Stimulated activated naive CD4-positive, alpha-beta T cell (primary cell): ENCODE data around the gene HSD17B13.
"Not testable (repeated sequence)": the region's sequence is repeated elsewhere in the genome, so short reads cannot be mapped to it uniquely, and the experiment has no call there.

Experiments
- DNase-seq, 6 experiments: peaks; one replicate each; lab custom pipeline; 2025; lab: John Stamatoyannopoulos, UW

The HSD17B13 gene

GRCh38 chr4:87322754-87323153 is at the start of gene HSD17B13:
Gene HSD17B13 (minus strand): TSS chr4:87322882. CDS start chr4:87322841, 41 bp downstream.
- DNase-seq = no peak

GRCh38 chr4:87370068-87370467 is 47.4 kb upstream of the HSD17B13 start:
- no peak for DNase-seq

- no peak for DNase-seq
Measured at GRCh38 chr4:87366521-87367162, 44.0 kb upstream of the HSD17B13 start.

GRCh38 chr4:87365348-87365747 is 42.7 kb upstream of the HSD17B13 start:
- DNase-seq = no peak

- DNase-seq = no peak
Measured at GRCh38 chr4:87363552-87363951, 40.9 kb upstream of the HSD17B13 start.

GRCh38 chr4:87360338-87360935 is 37.8 kb upstream of the HSD17B13 start:
- DNase-seq = no peak

- no peak for DNase-seq
Measured at GRCh38 chr4:87359258-87359657, 36.6 kb upstream of the HSD17B13 start.

- DNase-seq = no peak
Measured at GRCh38 chr4:87356832-87357526, 34.3 kb upstream of the HSD17B13 start.

GRCh38 chr4:87354168-87355102 is 31.8 kb upstream of the HSD17B13 start:
- DNase-seq = no peak

GRCh38 chr4:87353592-87353991 is 30.9 kb upstream of the HSD17B13 start:
- DNase-seq = peak in 4 of 6 experiments; percentile 3 to 16 (median 13)

GRCh38 chr4:87345139-87345538 is 22.5 kb upstream of the HSD17B13 start:
- no peak for DNase-seq

- no peak for DNase-seq
Measured at GRCh38 chr4:87342872-87343271, 20.2 kb upstream of the HSD17B13 start.

GRCh38 chr4:87341954-87342635 is 19.4 kb upstream of the HSD17B13 start:
- not testable (repeated sequence) for DNase-seq

GRCh38 chr4:87339440-87339839 is 16.8 kb upstream of the HSD17B13 start:
- no peak for DNase-seq

- no peak for DNase-seq
Measured at GRCh38 chr4:87337361-87337760, 14.7 kb upstream of the HSD17B13 start.

- no peak for DNase-seq
Measured at GRCh38 chr4:87333267-87333666, 10.6 kb upstream of the HSD17B13 start.

- no peak for DNase-seq
Measured at GRCh38 chr4:87330761-87331160, 8.1 kb upstream of the HSD17B13 start.

GRCh38 chr4:87327136-87327535 is 4.5 kb upstream of the HSD17B13 start:
- DNase-seq = no peak

GRCh38 chr4:87326460-87326859 is 3.8 kb upstream of the HSD17B13 start:
- no peak for DNase-seq

GRCh38 chr4:87321888-87322287 is 794 bp downstream of the HSD17B13 start:
- DNase-seq = no peak

GRCh38 chr4:87317527-87317926 is 5.2 kb downstream of the HSD17B13 start:
- DNase-seq = no peak

- no peak for DNase-seq
Measured at GRCh38 chr4:87316961-87317360, 5.7 kb downstream of the HSD17B13 start.
